Breast epithelium (tissue), 4 donors: ENCODE results near the gene CCDC187. TPM values are rescaled to one million over a fixed set of nuclear protein-coding genes. Genes with fewer than 3 reads are reported as not detected.

Experiments used
- DNase-seq, 2 donors: peaks; one replicate each; pipeline ENCODE4 v3.0.0-alpha.2; 2019; ENCODE audit warnings: low spot score in 2 of 2
- H3K27ac ChIP-seq, 2 donors: fragments of 200-600 bp; sonication (generic) in 1 of 2; one replicate each; pipeline ENCODE4 v1.5.1; 2016 to 2019; ENCODE audit warnings: mild to moderate bottlenecking in 1 of 2
- H3K27me3 ChIP-seq, 2 donors: fragments of 200-600 bp; sonication (generic) in 1 of 2; one replicate each; pipeline versions ENCODE4 v1.5.1 to v1.6.0; 2017 to 2019; ENCODE audit warnings: control low read depth in 1 of 2, mild to moderate bottlenecking in 1 of 2
- H3K36me3 ChIP-seq: fragments of 200-600 bp; one replicate; pipeline ENCODE4 v1.5.1; 2019
- H3K4me1 ChIP-seq, 2 donors: fragments of 200-600 bp; sonication (generic); one replicate each; pipeline ENCODE4 v1.5.1; 2016 to 2019; ENCODE audit warnings: control low read depth in 1 of 2
- H3K4me3 ChIP-seq, 3 donors: fragments of 200-600 bp; sonication (generic); 1 replicate in 2 of 3; 2 replicates in 1 of 3; pipeline ENCODE4 v1.5.1; 2016 to 2019; ENCODE audit warnings: mild to moderate bottlenecking in 3 of 3, moderate library complexity in 2 of 3
- H3K9me3 ChIP-seq, 2 donors: fragments of 200-600 bp; sonication (generic) in 1 of 2; one replicate each; pipeline ENCODE4 v1.5.1; 2016 to 2019; ENCODE audit warnings: control low read depth in 1 of 2
- CTCF ChIP-seq, 3 donors: fragments of 450-650 bp; IDR thresholded peaks; one replicate each; pipeline ENCODE4 v1.5.1; 2016 to 2017; ENCODE audit warnings: antibody characterized with exemption in 3 of 3, mild to moderate bottlenecking in 3 of 3, moderate library complexity in 3 of 3
- POLR2A ChIP-seq: fragments of 450-650 bp; IDR thresholded peaks from one replicate; pipeline ENCODE4 v1.6.1; 2016; ENCODE audit warnings: antibody characterized with exemption, mild to moderate bottlenecking, moderate library complexity
- POLR2AphosphoS5 ChIP-seq, 3 donors: sonication (generic); formaldehyde crosslinking; IDR thresholded peaks; one replicate each; pipeline ENCODE4 v1.6.1; 2017; ENCODE audit warnings: antibody characterized with exemption in 3 of 3
- intact Hi-C: fragments of 100-400 bp; cut with DNase I; formaldehyde crosslinking; loops from one replicate; pipeline ENCODE4 v1.15.1; 2023; ENCODE audit warnings: low total_unique reads
- total RNA-seq, 3 donors: library from RNA; depleted of rRNA; stranded (reverse); fragments of >200 nt; gene quantifications; one replicate each; pipeline ENCODE4 v1.1.0, GENCODE V29; 2016

Gene CCDC187
- total RNA-seq, 3 donors from 2014 or later: not detected

- peak; percentile 75 to 85 for DNase-seq
- no peaks in the 10 kb centered on the region for H3K27me3 ChIP-seq
- H3K36me3 ChIP-seq: no peaks in the 10 kb centered on the region
- H3K4me3 ChIP-seq: peak overlapping the region; percentile 31 to 61 (median 53)
- intact Hi-C loops: no loop called here
- peaks cover 8 to 9% of the 10 kb centered on the region in 2 donors for H3K4me1 ChIP-seq
- TF ChIP-seq POLR2AphosphoS5 (IDR thresholded peaks at IDR 0.05) (no peak), POLR2A (no peak), CTCF (IDR thresholded peaks at IDR 0.05) (no peak)
- peak overlapping the region; percentile 61 to 68 for H3K27ac ChIP-seq
- H3K9me3 ChIP-seq: no peaks in the 10 kb centered on the region
These were observed 38.6 kb upstream of the CCDC187 start for GRCh38 chr9:136342181-136343120.

- Histone ChIP-seq H3K4me3 (peak overlapping the region in 1 of 3 donors; percentile 53), H3K27ac (peak overlapping the region; percentile 21 to 61), H3K4me1 (peaks cover 8 to 9% of the 10 kb centered on the region in 2 donors), H3K27me3 (no peaks in the 10 kb centered on the region), H3K9me3 (no peaks in the 10 kb centered on the region), H3K36me3 (no peaks in the 10 kb centered on the region)
- TF ChIP-seq POLR2AphosphoS5 (IDR thresholded peaks at IDR 0.05) (no peak), POLR2A (no peak), CTCF (IDR thresholded peaks at IDR 0.05) (no peak)
- no peak for DNase-seq
- intact Hi-C loops: no loop called here
These were observed 37.9 kb upstream of the CCDC187 start for GRCh38 chr9:136341769-136342168.

GRCh38 chr9:136341042-136341655 is 37.3 kb upstream of the CCDC187 start:
- no peak for DNase-seq
- H3K9me3 ChIP-seq: no peaks in the 10 kb centered on the region
- peaks cover 8 to 9% of the 10 kb centered on the region in 2 donors for H3K4me1 ChIP-seq
- H3K27me3 ChIP-seq: no peaks in the 10 kb centered on the region
- no peaks in the 10 kb centered on the region for H3K36me3 ChIP-seq
- H3K27ac ChIP-seq: no peak overlapping the region
- TF ChIP-seq POLR2AphosphoS5 (IDR thresholded peaks at IDR 0.05) (no peak), POLR2A (no peak), CTCF (IDR thresholded peaks at IDR 0.05) (no peak)
- intact Hi-C loops: no loop called here
- no peak overlapping the region for H3K4me3 ChIP-seq

GRCh38 chr9:136340356-136341041 is 36.6 kb upstream of the CCDC187 start:
- H3K4me3 ChIP-seq: no peak overlapping the region
- H3K27ac ChIP-seq: no peak overlapping the region
- no peaks in the 10 kb centered on the region for H3K36me3 ChIP-seq
- peaks cover 3 to 9% of the 10 kb centered on the region in 2 donors for H3K4me1 ChIP-seq
- intact Hi-C loops: no loop called here
- TF ChIP-seq CTCF (IDR thresholded peaks at IDR 0.05): no peak
- no peak for TF ChIP-seq POLR2AphosphoS5 (IDR thresholded peaks at IDR 0.05)
- TF ChIP-seq POLR2A: no peak
- no peaks in the 10 kb centered on the region for H3K27me3 ChIP-seq
- H3K9me3 ChIP-seq: no peaks in the 10 kb centered on the region
- no peak for DNase-seq
